Esophagus squamous epithelium (tissue), 5 donors: ENCODE measurements around the gene STIMATE. TPM values are rescaled to one million over a fixed set of nuclear protein-coding genes. Genes with fewer than 3 reads are reported as not detected.
A peak's percentile ranks its signal among the peaks of the same experiment; 100 is the strongest.

Experiments
- DNase-seq: peaks from one replicate; lab custom pipeline; 2025; lab: John Stamatoyannopoulos, UW
- H3K27ac ChIP-seq, 4 donors: fragments of 200-600 bp; sonication (generic); one replicate each; pipeline ENCODE4 v1.5.1; 2016 to 2019; ENCODE audit warnings: mild to moderate bottlenecking in 1 of 4
- H3K27me3 ChIP-seq, 4 donors: fragments of 200-600 bp; sonication (generic); 1 replicate in 3 of 4; 2 replicates in 1 of 4; pipeline versions ENCODE4 v1.5.1 to v1.6.0; 2017 to 2021; ENCODE audit warnings: antibody characterized with exemption in 1 of 4
- H3K36me3 ChIP-seq, 3 donors: fragments of 200-600 bp; sonication (generic); one replicate each; pipeline ENCODE4 v1.5.1; 2016 to 2019
- H3K4me1 ChIP-seq, 3 donors: fragments of 200-600 bp; sonication (generic); one replicate each; pipeline ENCODE4 v1.5.1; 2017 to 2019
- H3K4me3 ChIP-seq, 4 donors: fragments of 200-600 bp; sonication (generic); 1 replicate in 3 of 4; 2 replicates in 1 of 4; pipeline ENCODE4 v1.5.1; 2016 to 2019; ENCODE audit warnings: mild to moderate bottlenecking in 2 of 4, moderate library complexity in 1 of 4
- H3K9me3 ChIP-seq, 3 donors: fragments of 200-600 bp; sonication (generic); one replicate each; pipeline ENCODE4 v1.5.1; 2016 to 2019
- POLR2A ChIP-seq, 4 donors: fragments of 450-650 bp; IDR thresholded peaks; one replicate each; pipeline ENCODE4 v1.6.1; 2017; ENCODE audit warnings: antibody characterized with exemption in 4 of 4, mild to moderate bottlenecking in 4 of 4, moderate library complexity in 3 of 4
- whole genome bisulfite sequencing, 2 donors: methylation state at CpG; one replicate each; pipeline ENCODE4 v1.1.5; 2018; 5-methylcytosine and 5-hydroxymethylcytosine counted together
- intact Hi-C: fragments of 100-400 bp; cut with DNase I; formaldehyde crosslinking; loops from one replicate; pipeline ENCODE4 v1.15.0; 2022
- total RNA-seq, 4 donors: library from RNA; depleted of rRNA; stranded (reverse); fragments of >200 nt; gene quantifications; one replicate each; pipeline ENCODE4 v1.1.0, GENCODE V29; 2016
- TF ChIP-seq, protein P1 (sequence below), 6 experiments: fragments of 450-650 bp in 4 of 6; fragments of 200-600 bp in 2 of 6; sonication (generic) in 2 of 6; IDR thresholded peaks; one replicate each; pipeline ENCODE4 v1.5.1; 2016 to 2019; ENCODE audit warnings: antibody characterized with exemption in 6 of 6, mild to moderate bottlenecking in 4 of 6, moderate library complexity in 4 of 6
- donor health status: DM: yes; HTN: yes; CAD: no.

The STIMATE gene
- total RNA-seq, 4 donors from 2014 or later, result 7.0 to 14.7 (median 12.4) TPM

- intact Hi-C loops, result no loop called here
- no peak overlapping the region for H3K4me3 ChIP-seq
- no peak for DNase-seq
- WGBS, 2 donors, result 80 to 84% methylated on average over 5 of the region's 5 CpGs
- no peak for TF ChIP-seq POLR2A (IDR thresholded peaks at IDR 0.05)
- TF ChIP-seq, protein P1, sequence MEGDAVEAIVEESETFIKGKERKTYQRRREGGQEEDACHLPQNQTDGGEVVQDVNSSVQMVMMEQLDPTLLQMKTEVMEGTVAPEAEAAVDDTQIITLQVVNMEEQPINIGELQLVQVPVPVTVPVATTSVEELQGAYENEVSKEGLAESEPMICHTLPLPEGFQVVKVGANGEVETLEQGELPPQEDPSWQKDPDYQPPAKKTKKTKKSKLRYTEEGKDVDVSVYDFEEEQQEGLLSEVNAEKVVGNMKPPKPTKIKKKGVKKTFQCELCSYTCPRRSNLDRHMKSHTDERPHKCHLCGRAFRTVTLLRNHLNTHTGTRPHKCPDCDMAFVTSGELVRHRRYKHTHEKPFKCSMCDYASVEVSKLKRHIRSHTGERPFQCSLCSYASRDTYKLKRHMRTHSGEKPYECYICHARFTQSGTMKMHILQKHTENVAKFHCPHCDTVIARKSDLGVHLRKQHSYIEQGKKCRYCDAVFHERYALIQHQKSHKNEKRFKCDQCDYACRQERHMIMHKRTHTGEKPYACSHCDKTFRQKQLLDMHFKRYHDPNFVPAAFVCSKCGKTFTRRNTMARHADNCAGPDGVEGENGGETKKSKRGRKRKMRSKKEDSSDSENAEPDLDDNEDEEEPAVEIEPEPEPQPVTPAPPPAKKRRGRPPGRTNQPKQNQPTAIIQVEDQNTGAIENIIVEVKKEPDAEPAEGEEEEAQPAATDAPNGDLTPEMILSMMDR (IDR thresholded peaks at IDR 0.05), result no peak
- H3K4me1 ChIP-seq, result no peaks in the 10 kb centered on the region
- H3K9me3 ChIP-seq, result no peaks in the 10 kb centered on the region
- H3K27me3 ChIP-seq, result no peaks in the 10 kb centered on the region
- peaks cover 0 to 94% (median 3%) of the 10 kb centered on the region in 3 donors for H3K36me3 ChIP-seq
- no peak overlapping the region for H3K27ac ChIP-seq
These were observed 10.1 kb upstream of the STIMATE start for GRCh38 chr3:52907497-52907896.

- no peak for DNase-seq
- Histone ChIP-seq H3K9me3 (no peaks in the 10 kb centered on the region), H3K27ac (no peak overlapping the region), H3K36me3 (peaks cover 0 to 74% (median 3%) of the 10 kb centered on the region in 3 donors), H3K4me3 (no peak overlapping the region), H3K4me1 (no peaks in the 10 kb centered on the region), H3K27me3 (no peaks in the 10 kb centered on the region)
- intact Hi-C loops, result no loop called here
- no peak for TF ChIP-seq POLR2A (IDR thresholded peaks at IDR 0.05)
- TF ChIP-seq, protein P1 (IDR thresholded peaks at IDR 0.05), result no peak
- WGBS, 2 donors, result 65 to 81% methylated on average over 1 of the region's 1 CpG
These were observed 7.2 kb upstream of the STIMATE start for GRCh38 chr3:52904552-52904951.

DNA sequence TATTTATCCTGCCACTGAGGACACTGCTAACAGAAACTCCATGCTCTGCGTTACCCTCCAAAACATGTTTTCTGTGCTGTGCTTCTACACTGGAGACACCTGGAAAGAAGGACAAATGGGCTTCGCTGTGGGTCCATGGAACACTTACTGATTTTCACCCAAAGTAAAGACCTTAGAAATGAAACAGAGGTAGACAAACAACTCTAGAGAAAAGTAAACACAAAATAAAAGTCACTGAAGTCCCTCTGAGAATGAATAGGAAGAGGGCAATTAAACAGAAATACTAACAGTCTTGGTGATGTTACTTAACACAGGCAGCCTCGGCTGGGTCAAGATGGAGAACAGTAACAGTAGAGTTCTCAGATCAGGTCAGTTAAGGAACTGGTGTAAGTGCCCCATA, 6.7 kb upstream of the STIMATE start:
- no peak overlapping the region for H3K27ac ChIP-seq
- intact Hi-C loops, result no loop called here
- H3K4me1 ChIP-seq, result no peaks in the 10 kb centered on the region
- peaks cover 0 to 72% (median 3%) of the 10 kb centered on the region in 3 donors for H3K36me3 ChIP-seq
- H3K4me3 ChIP-seq, result no peak overlapping the region
- TF ChIP-seq, protein P1 (IDR thresholded peaks at IDR 0.05), result no peak
- TF ChIP-seq POLR2A (IDR thresholded peaks at IDR 0.05), result no peak
- no peaks in the 10 kb centered on the region for H3K9me3 ChIP-seq
- H3K27me3 ChIP-seq, result no peaks in the 10 kb centered on the region
- DNase-seq, result no peak
- WGBS, 2 donors, result 95 to 97% methylated on average over 3 of the region's 3 CpGs

DNA sequence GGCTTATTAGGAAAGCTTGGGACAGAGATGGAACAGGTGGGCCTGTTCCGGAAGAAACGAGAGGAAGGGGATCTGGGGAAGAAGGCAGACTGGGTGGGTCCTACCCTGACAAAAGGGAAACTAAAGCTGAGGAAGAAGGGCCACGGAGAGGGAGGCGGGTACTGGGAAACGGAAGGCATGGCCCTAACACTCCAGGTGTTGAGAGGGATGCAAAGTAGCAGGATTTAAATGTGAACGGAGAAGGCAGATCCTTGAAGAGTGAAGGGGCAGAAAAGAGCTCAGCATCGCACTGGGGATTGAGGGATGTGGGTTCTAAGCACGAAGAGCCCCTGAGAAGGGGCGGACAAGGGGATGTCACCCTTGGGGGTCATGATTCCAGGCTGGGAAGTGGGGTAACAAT, 735 bp downstream of the STIMATE start:
- Histone ChIP-seq H3K9me3 (no peaks in the 10 kb centered on the region), H3K4me3 (peak overlapping the region; percentile 63 to 91 (median 77)), H3K4me1 (peaks cover 13 to 63% (median 23%) of the 10 kb centered on the region in 3 donors), H3K27me3 (no peaks in the 10 kb centered on the region), H3K36me3 (peaks cover 0 to 1% (median 0%) of the 10 kb centered on the region in 3 donors), H3K27ac (peak overlapping the region; percentile 73 to 86 (median 79))
- no peak for TF ChIP-seq POLR2A (IDR thresholded peaks at IDR 0.05)
- TF ChIP-seq, protein P1 (IDR thresholded peaks at IDR 0.05), result no peak
- intact Hi-C loops, result no loop called here
- no peak for DNase-seq
- WGBS, 2 donors, result 1 to 6% methylated on average over 9 of the region's 9 CpGs

GRCh38 chr3:52896151-52896550, 1.2 kb downstream of the STIMATE start:
- H3K27me3 ChIP-seq, result no peaks in the 10 kb centered on the region
- intact Hi-C loops, result no loop called here
- WGBS, 2 donors, result 20 to 23% methylated on average over 3 of the region's 3 CpGs
- no peak for TF ChIP-seq POLR2A (IDR thresholded peaks at IDR 0.05)
- TF ChIP-seq, protein P1 (IDR thresholded peaks at IDR 0.05), result no peak
- peak overlapping the region in 3 of 4 donors; percentile 24 to 86 (median 74) for H3K27ac ChIP-seq
- H3K4me1 ChIP-seq, result peaks cover 17 to 68% (median 27%) of the 10 kb centered on the region in 3 donors
- H3K4me3 ChIP-seq, result peak overlapping the region; percentile 63 to 91 (median 77)
- no peak for DNase-seq
- H3K36me3 ChIP-seq, result no peaks in the 10 kb centered on the region
- no peaks in the 10 kb centered on the region for H3K9me3 ChIP-seq
